HG03066 (cell line): Measurements from ENCODE around the gene HAUS8.
"Not testable (repeated sequence)": the region's sequence is repeated elsewhere in the genome, so short reads cannot be mapped to it uniquely, and the experiment has no call there.

ENCODE experiments used
- ATAC-seq: cut with Tn5 transposase; IDR thresholded peaks from one replicate; pipeline ENCODE4 v1.9.1; 2021; ENCODE audit warnings: low read depth; ENCODE audit not compliant: unreplicated experiment

The HAUS8 gene

DNA sequence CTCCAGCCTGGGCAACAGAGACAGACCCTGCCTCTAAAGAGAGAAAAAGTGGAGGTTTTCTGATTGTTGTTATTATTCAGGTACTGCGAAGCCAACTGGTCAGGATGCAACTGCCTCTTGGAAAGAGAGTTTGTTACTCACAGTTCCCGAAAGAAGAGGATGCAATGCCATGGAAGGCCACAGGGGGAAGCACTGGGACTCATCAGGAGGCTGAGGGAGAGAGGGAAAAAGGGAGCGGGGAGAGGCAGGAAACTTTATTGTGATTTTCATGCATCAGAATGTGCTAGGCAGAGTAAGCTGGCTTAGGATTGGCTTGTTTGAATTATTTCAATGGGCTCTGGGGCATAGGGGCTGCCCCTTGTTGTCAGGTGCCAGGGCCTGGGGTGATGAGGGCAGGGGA, 27.9 kb upstream of the HAUS8 start:
- ATAC-seq = no peak

DNA sequence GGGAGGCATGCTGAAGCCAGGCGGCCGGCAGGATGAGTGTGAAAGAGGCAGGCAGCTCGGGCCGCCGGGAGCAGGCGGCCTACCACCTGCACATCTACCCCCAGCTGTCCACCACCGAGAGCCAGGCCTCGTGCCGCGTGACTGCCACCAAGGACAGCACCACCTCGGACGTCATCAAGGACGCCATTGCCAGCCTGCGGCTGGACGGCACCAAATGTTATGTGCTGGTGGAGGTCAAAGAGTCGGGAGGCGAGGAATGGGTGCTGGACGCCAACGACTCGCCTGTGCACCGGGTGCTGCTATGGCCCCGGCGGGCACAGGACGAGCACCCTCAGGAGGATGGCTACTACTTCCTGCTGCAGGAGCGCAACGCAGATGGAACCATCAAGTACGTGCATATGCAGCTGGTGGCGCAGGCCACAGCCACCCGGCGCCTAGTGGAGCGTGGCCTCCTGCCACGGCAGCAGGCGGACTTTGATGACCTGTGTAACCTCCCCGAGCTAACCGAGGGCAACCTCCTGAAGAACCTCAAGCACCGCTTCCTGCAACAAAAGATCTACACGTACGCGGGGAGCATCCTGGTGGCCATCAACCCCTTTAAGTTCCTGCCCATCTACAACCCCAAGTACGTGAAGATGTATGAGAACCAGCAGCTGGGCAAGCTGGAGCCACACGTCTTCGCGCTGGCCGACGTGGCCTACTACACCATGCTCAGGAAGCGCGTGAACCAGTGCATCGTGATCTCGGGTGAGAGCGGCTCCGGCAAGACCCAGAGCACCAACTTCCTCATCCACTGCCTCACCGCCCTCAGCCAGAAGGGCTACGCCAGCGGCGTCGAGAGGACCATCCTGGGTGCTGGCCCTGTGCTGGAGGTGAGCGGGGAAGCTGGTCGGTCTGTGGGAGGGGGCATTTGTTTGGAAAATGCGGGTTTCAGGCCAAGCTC, 26.7 kb upstream of the HAUS8 start:
- ATAC-seq = no peak

DNA sequence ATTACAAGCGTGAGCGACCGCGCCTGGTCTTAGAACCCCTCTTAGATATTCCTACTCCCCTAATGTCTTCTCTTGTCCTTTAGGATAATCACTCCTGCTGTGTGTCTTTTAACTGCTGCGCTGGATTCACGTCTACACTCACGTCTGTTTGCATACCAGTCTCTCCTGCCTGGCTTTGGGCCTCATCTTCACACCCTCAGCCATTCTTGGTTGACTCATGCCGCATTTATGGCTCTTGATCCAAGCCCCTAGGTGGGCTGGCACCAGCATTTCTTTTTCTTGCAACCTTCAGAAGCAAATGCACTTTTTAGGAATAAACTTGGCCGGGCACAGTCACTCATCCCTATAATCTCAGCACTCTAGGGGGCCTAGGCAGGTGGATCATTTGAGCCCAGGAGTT, 23.1 kb upstream of the HAUS8 start:
- no peak for ATAC-seq

GRCh38 chr19:17097593-17098126, 22.4 kb upstream of the HAUS8 start:
- no peak for ATAC-seq

GRCh38 chr19:17095141-17095919, 20.1 kb upstream of the HAUS8 start:
- ATAC-seq = no peak

DNA sequence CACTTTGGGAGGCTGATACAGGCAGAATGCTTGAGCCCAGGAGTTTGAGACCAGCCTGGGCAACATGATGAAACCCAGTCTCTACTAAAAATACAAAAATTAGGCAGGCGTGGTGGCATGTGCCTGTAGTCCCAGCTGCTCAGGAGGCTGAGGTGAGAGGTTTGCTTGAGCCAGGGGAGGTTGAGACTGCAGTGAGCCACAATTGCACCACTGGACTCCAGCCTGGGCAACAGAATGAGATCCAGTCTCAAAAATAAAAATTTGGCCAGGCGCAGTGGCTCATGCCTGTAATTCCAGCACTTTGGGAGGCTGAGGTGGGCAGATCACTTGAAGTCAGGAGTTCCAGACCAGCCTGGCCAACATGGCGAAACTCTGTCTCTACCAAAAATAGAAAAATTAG, 19.4 kb upstream of the HAUS8 start:
- ATAC-seq = not testable (repeated sequence)

DNA sequence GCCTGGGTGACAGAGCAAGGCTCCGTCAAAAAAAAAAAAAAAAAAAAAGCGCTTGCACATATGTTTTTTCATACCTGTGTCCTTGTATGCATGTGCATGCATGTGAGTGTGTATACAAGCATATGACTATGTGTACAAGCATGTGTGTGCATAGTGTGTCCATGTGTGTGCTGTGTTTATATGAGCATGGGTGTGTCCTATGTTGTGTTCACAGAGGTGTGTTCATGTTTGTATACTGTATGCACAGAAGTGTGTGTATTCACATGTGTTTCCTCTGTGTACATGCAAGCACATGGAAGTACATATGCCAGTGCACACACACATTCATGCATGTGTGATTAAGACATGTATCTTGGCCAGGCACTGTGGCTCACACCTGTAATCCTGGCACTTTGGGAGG, 17.4 kb upstream of the HAUS8 start:
- no peak for ATAC-seq

GRCh38 chr19:17091758-17092333, 16.6 kb upstream of the HAUS8 start:
- no peak for ATAC-seq

GRCh38 chr19:17090583-17090982, 15.3 kb upstream of the HAUS8 start:
- ATAC-seq = no peak

DNA sequence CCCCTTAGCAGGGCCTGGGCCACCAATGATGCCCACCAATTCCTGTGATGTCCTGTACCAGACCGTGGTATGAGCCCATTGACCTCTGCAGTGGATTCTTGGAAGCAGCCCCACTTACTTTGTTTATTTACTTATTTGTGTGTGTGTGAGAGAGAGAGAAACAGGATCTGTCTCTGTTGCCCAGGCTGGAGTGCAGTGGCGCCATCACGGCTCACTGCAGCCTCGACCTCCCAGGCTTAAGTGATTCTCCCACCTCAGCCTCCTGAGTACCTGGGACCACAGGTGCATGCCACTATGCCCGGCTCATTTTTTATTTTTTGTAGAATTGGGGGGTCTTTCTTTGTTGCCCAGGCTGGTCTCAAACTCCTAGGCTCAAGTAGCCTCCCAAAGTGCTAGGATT, 13.3 kb upstream of the HAUS8 start:
- no peak for ATAC-seq

GRCh38 chr19:17086834-17087233, 11.6 kb upstream of the HAUS8 start:
- ATAC-seq = no peak

DNA sequence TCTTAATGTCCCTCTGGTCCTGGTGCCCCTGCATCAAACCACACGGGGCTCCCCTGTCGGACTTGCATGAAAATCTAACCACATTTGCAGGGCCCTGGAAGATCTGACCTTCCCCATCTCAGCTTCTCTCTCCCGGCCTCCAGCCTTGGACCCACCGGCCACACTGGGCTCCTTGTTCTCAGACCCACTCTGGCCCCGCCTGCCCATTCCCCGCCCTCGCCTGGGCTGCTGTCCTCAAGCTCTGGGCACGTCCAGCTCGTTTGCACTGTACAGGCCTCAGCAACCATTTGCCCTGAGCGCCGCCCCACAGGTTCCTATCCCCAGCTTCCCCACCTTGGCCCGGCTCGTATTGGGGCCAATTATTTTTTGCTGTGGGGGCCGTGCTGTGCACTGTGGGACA, 10.9 kb upstream of the HAUS8 start:
- no peak for ATAC-seq

DNA sequence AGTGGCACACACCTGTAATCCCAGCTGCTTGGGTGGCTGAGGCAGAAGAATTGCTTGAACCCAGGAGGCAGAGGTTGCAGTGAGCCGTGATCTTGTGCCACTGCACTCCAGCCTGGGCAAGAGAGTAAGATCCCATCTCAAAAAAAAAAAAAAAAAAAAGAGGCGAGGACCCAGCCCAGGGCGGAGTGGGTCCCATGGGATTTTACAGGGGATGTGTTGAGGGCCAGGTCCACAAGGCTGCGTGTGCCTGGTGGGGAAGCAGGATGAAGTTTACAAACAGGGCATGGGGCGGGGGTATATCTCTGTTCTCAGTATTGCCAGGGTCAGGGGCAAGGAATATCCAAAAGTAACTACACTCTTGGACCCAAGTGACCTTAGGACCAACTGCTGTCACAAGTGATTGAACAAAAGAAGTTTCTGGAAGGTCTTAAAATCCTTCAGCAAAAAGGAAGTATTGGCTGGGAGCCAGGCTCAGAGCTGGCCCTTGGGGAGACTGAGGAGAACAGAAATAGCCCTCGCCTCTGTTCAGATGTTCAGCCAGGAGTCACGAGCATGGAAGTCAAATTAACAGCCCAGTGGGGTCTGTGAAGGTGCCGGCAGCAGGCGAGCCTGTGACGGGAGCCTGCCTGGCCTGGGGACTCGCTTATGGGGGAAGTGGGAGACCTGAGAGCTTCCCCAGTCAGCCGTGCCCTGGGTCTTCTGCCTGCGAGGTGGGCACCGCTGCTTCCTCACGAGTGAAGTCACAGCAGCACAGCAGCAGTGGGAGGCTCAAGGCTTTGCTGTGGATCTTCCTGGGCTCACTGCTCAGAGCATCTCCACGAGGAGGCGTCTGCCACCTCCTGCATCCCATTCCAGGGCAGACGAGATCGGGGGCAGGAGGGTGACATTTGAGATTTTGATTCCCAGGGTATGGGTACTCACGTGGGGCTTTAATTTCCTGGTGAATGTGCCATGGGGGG, 6.7 kb upstream of the HAUS8 start:
- no peak for ATAC-seq

GRCh38 chr19:17080440-17080801, 5.2 kb upstream of the HAUS8 start:
- no peak for ATAC-seq

DNA sequence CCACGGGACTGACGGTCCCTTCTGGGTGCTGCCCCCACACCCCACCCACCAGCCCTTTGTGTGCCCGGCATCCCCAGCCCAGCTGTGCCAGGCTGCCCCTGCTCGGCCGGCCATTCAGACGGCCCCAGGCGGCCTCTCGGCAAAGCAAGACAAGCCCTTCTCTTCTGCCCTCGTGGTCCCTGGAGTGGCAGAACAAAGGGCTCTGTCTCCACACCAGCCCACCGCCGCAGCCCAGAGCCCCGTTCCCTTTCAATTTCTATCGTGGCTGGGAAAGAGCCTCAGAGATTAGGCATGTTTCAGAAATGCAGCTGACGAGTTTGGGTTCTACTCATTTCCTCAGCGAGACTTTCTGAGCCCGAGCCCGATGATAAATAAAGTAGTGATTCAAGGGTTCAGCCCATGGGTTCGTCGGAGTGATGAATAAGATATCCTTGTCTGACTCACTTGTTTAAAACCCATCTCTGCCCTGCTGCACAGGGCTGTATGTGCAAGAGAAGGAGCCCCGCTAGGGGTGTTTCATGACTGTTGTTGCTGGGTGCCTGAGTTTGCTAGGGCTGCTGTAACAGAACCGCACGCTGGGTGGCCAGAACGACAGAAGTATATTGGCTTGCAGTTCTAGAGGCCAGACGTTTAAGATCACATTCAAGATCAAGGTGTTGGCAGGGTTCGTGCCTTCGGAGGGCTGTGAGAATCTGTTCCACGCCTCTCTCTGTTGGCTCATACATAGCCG, 4.6 kb upstream of the HAUS8 start:
- ATAC-seq = no peak

GRCh38 chr19:17078920-17079709, 3.9 kb upstream of the HAUS8 start:
- no peak for ATAC-seq

GRCh38 chr19:17078036-17078919, 3.0 kb upstream of the HAUS8 start:
- no peak for ATAC-seq
